Upper lobe of left lung (tissue), 4 donors: ENCODE data around the gene BCAT1.
"Not testable (repeated sequence)": the region's sequence is repeated elsewhere in the genome, so short reads cannot be mapped to it uniquely, and the experiment has no call there.

ENCODE experiments used
- CTCF ChIP-seq, 6 experiments: fragments of 450-650 bp in 4 of 6; fragments of 200-600 bp in 2 of 6; sonication (generic) in 2 of 6; IDR thresholded peaks; one replicate each; pipeline ENCODE4 v1.5.1; 2016 to 2019; ENCODE audit warnings: antibody characterized with exemption in 6 of 6
- EP300 ChIP-seq, 4 donors: sonication (generic); formaldehyde crosslinking; IDR thresholded peaks; one replicate each; pipeline ENCODE4 v1.5.1; 2017; ENCODE audit warnings: antibody characterized with exemption in 4 of 4, control low read depth in 2 of 4
- POLR2A ChIP-seq, 4 donors: fragments of 450-650 bp; IDR thresholded peaks; one replicate each; pipeline ENCODE4 v1.5.1; 2016 to 2017; ENCODE audit warnings: antibody characterized with exemption in 4 of 4, mild to moderate bottlenecking in 2 of 4
- POLR2AphosphoS5 ChIP-seq, 2 donors: sonication (generic); formaldehyde crosslinking; IDR thresholded peaks; one replicate each; pipeline ENCODE4 v1.5.1; 2017; ENCODE audit warnings: antibody characterized with exemption in 2 of 2

DNA sequence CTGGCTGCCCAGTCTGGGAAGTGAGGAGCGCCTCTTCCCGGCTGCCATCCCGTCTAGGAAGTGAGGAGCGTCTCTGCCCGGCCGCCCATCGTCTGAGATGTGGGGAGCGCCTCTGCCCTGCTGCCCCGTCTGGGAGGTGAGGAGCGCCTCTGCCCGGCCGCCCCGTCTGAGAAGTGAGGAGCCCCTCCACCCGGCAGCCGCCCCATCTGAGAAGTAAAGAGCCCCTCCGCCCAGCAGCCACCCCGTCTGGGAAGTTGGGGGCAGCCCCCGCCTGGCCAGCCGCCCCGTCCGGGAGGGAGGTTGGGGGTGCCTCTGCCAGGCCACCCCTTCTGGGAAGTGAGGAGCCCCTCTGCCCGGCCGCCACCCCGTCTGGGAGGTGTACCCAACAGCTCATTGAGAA is 22.8 kb downstream of the BCAT1 start:
- not testable (repeated sequence) for TF ChIP-seq POLR2A, CTCF, POLR2AphosphoS5, EP300 (IDR thresholded peaks at IDR 0.05)
